Natural killer cell (primary cell): ENCODE data around the gene NRIP3. TPM values are rescaled to one million over a fixed set of nuclear protein-coding genes. Genes with fewer than 3 reads are reported as not detected.
"Not testable (repeated sequence)": the region's sequence is repeated elsewhere in the genome, so short reads cannot be mapped to it uniquely, and the experiment has no call there.

Experiments
- ATAC-seq, 3 donors: fragments of 150-1000 bp in 2 of 3; fragments of 200-7000 bp in 1 of 3; cut with Tn5 transposase; 1 replicate in 1 of 3; 2 replicates in 2 of 3; pipeline ENCODE4 v1.10.0; 2021; ENCODE audit warnings: mild to moderate bottlenecking in 2 of 3, moderate library complexity in 2 of 3
- DNase-seq, 2 donors: peaks; one replicate each; pipeline versions ENCODE4 v3.0.0 to v3.0.0-alpha.2; 2013 to 2021; ENCODE audit warnings: mixed read lengths in 1 of 2
- H3K27ac ChIP-seq: one replicate; pipeline ENCODE4 v1.5.1; 2013; ENCODE audit warnings: mild to moderate bottlenecking, low read length
- H3K27me3 ChIP-seq: one replicate; pipeline ENCODE4 v1.6.1; 2013; ENCODE audit warnings: low read length; ENCODE audit not compliant: control insufficient read depth, insufficient read depth
- H3K36me3 ChIP-seq: one replicate; pipeline ENCODE4 v1.6.1; 2013; ENCODE audit warnings: low read length; ENCODE audit not compliant: control insufficient read depth, insufficient read depth
- H3K4me1 ChIP-seq: one replicate; pipeline ENCODE4 v1.6.1; 2013; ENCODE audit warnings: low read length; ENCODE audit not compliant: control insufficient read depth, insufficient read depth
- H3K4me3 ChIP-seq: one replicate; pipeline ENCODE4 v1.5.1; 2013; ENCODE audit warnings: low read length
- H3K9me3 ChIP-seq: one replicate; pipeline ENCODE4 v1.6.1; 2013; ENCODE audit warnings: low read length; ENCODE audit not compliant: control insufficient read depth, insufficient read depth
- H3K27ac Mint-ChIP-seq, 2 donors: one replicate each; pipeline ENCODE4 v1.8.0; 2022; ENCODE audit warnings: mild to moderate bottlenecking in 2 of 2, mixed read lengths in 2 of 2, moderate library complexity in 1 of 2
- H3K27me3 Mint-ChIP-seq, 2 donors: one replicate each; pipeline ENCODE4 v1.8.0; 2022; ENCODE audit warnings: low read depth in 2 of 2, mixed read lengths in 2 of 2
- H3K36me3 Mint-ChIP-seq: one replicate; pipeline ENCODE4 v1.8.0; 2022; ENCODE audit warnings: mixed read lengths
- H3K4me1 Mint-ChIP-seq, 2 donors: one replicate each; pipeline ENCODE4 v1.8.0; 2022; ENCODE audit warnings: mixed read lengths in 2 of 2
- H3K4me3 Mint-ChIP-seq: one replicate; pipeline ENCODE4 v1.8.0; 2022; ENCODE audit warnings: mild to moderate bottlenecking, moderate library complexity, mixed read lengths
- H3K9me3 Mint-ChIP-seq, 2 donors: one replicate each; pipeline ENCODE4 v1.8.0; 2022; ENCODE audit warnings: mixed read lengths in 2 of 2
- CTCF ChIP-seq: fragments of 200-600 bp; IDR thresholded peaks from one replicate; pipeline ENCODE4 v1.8.0; 2022; ENCODE audit warnings: antibody characterized with exemption
- WGBS: methylation state at CpG from one replicate; pipeline ENCODE4 v1.1.7; 2013; ENCODE audit warnings: missing lambda C conversion rate; ENCODE audit not compliant: insufficient coverage; 5-methylcytosine and 5-hydroxymethylcytosine counted together
- intact Hi-C: fragments of 100-400 bp; cut with micrococcal nuclease; formaldehyde crosslinking; loops from one replicate; pipeline ENCODE4 v1.14.2; 2022
- total RNA-seq, 4 donors: library from RNA; stranded (reverse); fragments of 120-200 nt in 1 of 4; gene quantifications; one replicate each; pipeline versions ENCODE4 v1.2.3 to v1.2.4, GENCODE V29; 2013 to 2022

The NRIP3 gene
- total RNA-seq, 3 donors from 2014 or later (not counting 1 experiment from before 2014, with no cell fraction given), result 2.3 to 6.1 (median 4.6) TPM

GRCh38 chr11:9013373-9013772, 9.6 kb upstream of the NRIP3 start:
- TF ChIP-seq CTCF, result no peak
- Mint-ChIP-seq H3K27ac (no peak overlapping the region), H3K4me3 (no peak overlapping the region), H3K27me3 (peaks cover 16 to 41% of the 10 kb centered on the region in 2 donors), H3K4me1 (no peaks in the 10 kb centered on the region), H3K36me3 (no peaks in the 10 kb centered on the region), H3K9me3 (no peaks in the 10 kb centered on the region)
- no peaks in the 10 kb centered on the region for H3K9me3 ChIP-seq
- no peak overlapping the region for H3K4me3 ChIP-seq
- 92% methylated on average over 4 of the region's 4 CpGs for WGBS
- intact Hi-C loops, result no loop called here
- H3K4me1 ChIP-seq, result no peaks in the 10 kb centered on the region
- H3K36me3 ChIP-seq, result no peaks in the 10 kb centered on the region
- no peak overlapping the region for H3K27ac ChIP-seq
- DNase-seq (no peak), ATAC-seq (no peak)
- H3K27me3 ChIP-seq, result no peaks in the 10 kb centered on the region

- H3K36me3 ChIP-seq, H3K27ac Mint-ChIP-seq, H3K36me3 Mint-ChIP-seq, H3K4me1 ChIP-seq, H3K9me3 Mint-ChIP-seq, DNase-seq, H3K4me3 ChIP-seq, H3K9me3 ChIP-seq, H3K27me3 ChIP-seq, intact Hi-C loops, ATAC-seq, H3K27ac ChIP-seq, H3K4me3 Mint-ChIP-seq, H3K4me1 Mint-ChIP-seq: not testable (repeated sequence)
- no CpG with 5 or more reads among the region's 1 CpG for WGBS
- peaks cover 25 to 67% of the 10 kb centered on the region in 2 donors for H3K27me3 Mint-ChIP-seq
These were observed 5.7 kb upstream of the NRIP3 start for GRCh38 chr11:9009538-9009937.

GRCh38 chr11:9008661-9009060, 4.9 kb upstream of the NRIP3 start:
- Mint-ChIP-seq H3K36me3 (no peaks in the 10 kb centered on the region), H3K27me3 (peaks cover 25 to 67% of the 10 kb centered on the region in 2 donors), H3K4me3 (no peak overlapping the region), H3K4me1 (peaks cover 0 to 10% of the 10 kb centered on the region in 2 donors), H3K27ac (no peak overlapping the region), H3K9me3 (no peaks in the 10 kb centered on the region)
- peaks cover 6% of the 10 kb centered on the region for H3K27me3 ChIP-seq
- peaks cover 2% of the 10 kb centered on the region for H3K4me1 ChIP-seq
- no peaks in the 10 kb centered on the region for H3K36me3 ChIP-seq
- intact Hi-C loops, result no loop called here
- ATAC-seq (no peak), DNase-seq (no peak)
- no peak overlapping the region for H3K4me3 ChIP-seq
- WGBS, result 70% methylated on average over 1 of the region's 1 CpG
- H3K9me3 ChIP-seq, result no peaks in the 10 kb centered on the region
- TF ChIP-seq CTCF, result no peak
- no peak overlapping the region for H3K27ac ChIP-seq

GRCh38 chr11:9008011-9008550, 4.3 kb upstream of the NRIP3 start:
- DNase-seq (no peak), ATAC-seq (no peak)
- Histone ChIP-seq H3K27me3 (peaks cover 10% of the 10 kb centered on the region), H3K4me1 (peaks cover 7% of the 10 kb centered on the region), H3K36me3 (no peaks in the 10 kb centered on the region), H3K27ac (no peak overlapping the region), H3K9me3 (no peaks in the 10 kb centered on the region), H3K4me3 (no peak overlapping the region)
- no peaks in the 10 kb centered on the region for H3K9me3 Mint-ChIP-seq
- 89% methylated on average over 3 of the region's 3 CpGs for WGBS
- intact Hi-C loops, result no loop called here
- no peaks in the 10 kb centered on the region for H3K36me3 Mint-ChIP-seq
- peaks cover 4 to 14% of the 10 kb centered on the region in 2 donors for H3K4me1 Mint-ChIP-seq
- H3K4me3 Mint-ChIP-seq, result no peak overlapping the region
- peaks cover 24 to 61% of the 10 kb centered on the region in 2 donors for H3K27me3 Mint-ChIP-seq
- no peak overlapping the region for H3K27ac Mint-ChIP-seq
- no peak for TF ChIP-seq CTCF
